Measurements from ENCODE around the gene C16orf95. TPM values are rescaled to one million over a fixed set of nuclear protein-coding genes. Genes with fewer than 3 reads are reported as not detected.

C16orf95 gene
- total RNA-seq, 2 donors from 2014 or later = 2.7 TPM; not detected in 1

GRCh38 chr16:87297407-87297806, 19.8 kb downstream of the C16orf95 start:
- H3K4me3 ChIP-seq = no peak overlapping the region
- no peak overlapping the region for H3K27ac ChIP-seq
- H3K36me3 ChIP-seq = no peaks in the 10 kb centered on the region
- no peaks in the 10 kb centered on the region for H3K9me3 ChIP-seq
- ATAC-seq (ENCODE audit: insufficient number of reproducible peaks, low FRiP score, low read depth) (no peak), DNase-seq (ENCODE audit: low spot score) (no peak)
- no peak for TF ChIP-seq CTCF (IDR thresholded peaks at IDR 0.05)
- H3K27me3 ChIP-seq (replicated peaks; ENCODE audit: insufficient read depth) = no peaks in the 10 kb centered on the region
- H3K4me1 ChIP-seq (ENCODE audit: control insufficient read depth in 1 of 2, low read depth in 2 of 2) = peaks cover 0 to 4% of the 10 kb centered on the region in 2 donors

GRCh38 chr16:87295661-87296531, 21.3 kb downstream of the C16orf95 start:
- Histone ChIP-seq H3K9me3 (no peaks in the 10 kb centered on the region), H3K27me3 (replicated peaks; ENCODE audit: insufficient read depth) (no peaks in the 10 kb centered on the region), H3K4me1 (ENCODE audit: control insufficient read depth in 1 of 2, low read depth in 2 of 2) (peaks cover 0 to 4% of the 10 kb centered on the region in 2 donors), H3K27ac (no peak overlapping the region), H3K4me3 (no peak overlapping the region), H3K36me3 (no peaks in the 10 kb centered on the region)
- no peak for TF ChIP-seq CTCF (IDR thresholded peaks at IDR 0.05)
- ATAC-seq (ENCODE audit: insufficient number of reproducible peaks, low FRiP score, low read depth) (no peak), DNase-seq (ENCODE audit: low spot score) (no peak)

- DNase-seq (ENCODE audit: low spot score) = no peak
- H3K36me3 ChIP-seq = no peaks in the 10 kb centered on the region
- H3K27me3 ChIP-seq (replicated peaks; ENCODE audit: insufficient read depth) = no peaks in the 10 kb centered on the region
- no peak for ATAC-seq (ENCODE audit: insufficient number of reproducible peaks, low FRiP score, low read depth)
- no peak for TF ChIP-seq CTCF (IDR thresholded peaks at IDR 0.05)
- H3K4me3 ChIP-seq = no peak overlapping the region
- H3K27ac ChIP-seq = no peak overlapping the region
- H3K4me1 ChIP-seq (ENCODE audit: control insufficient read depth in 1 of 2, low read depth in 2 of 2) = peaks cover 0 to 4% of the 10 kb centered on the region in 2 donors
- no peaks in the 10 kb centered on the region for H3K9me3 ChIP-seq
These were observed 21.9 kb downstream of the C16orf95 start for GRCh38 chr16:87295259-87295658.

GRCh38 chr16:87293990-87294389, 23.2 kb downstream of the C16orf95 start:
- H3K9me3 ChIP-seq = no peaks in the 10 kb centered on the region
- H3K36me3 ChIP-seq = no peaks in the 10 kb centered on the region
- peaks cover 0 to 4% of the 10 kb centered on the region in 2 donors for H3K4me1 ChIP-seq (ENCODE audit: control insufficient read depth in 1 of 2, low read depth in 2 of 2)
- DNase-seq (ENCODE audit: low spot score) = no peak
- no peak overlapping the region for H3K4me3 ChIP-seq
- TF ChIP-seq CTCF (IDR thresholded peaks at IDR 0.05) = no peak
- no peak overlapping the region for H3K27ac ChIP-seq
- no peaks in the 10 kb centered on the region for H3K27me3 ChIP-seq (replicated peaks; ENCODE audit: insufficient read depth)
- no peak for ATAC-seq (ENCODE audit: insufficient number of reproducible peaks, low FRiP score, low read depth)

- no peaks in the 10 kb centered on the region for H3K4me1 ChIP-seq (ENCODE audit: control insufficient read depth in 1 of 2, low read depth in 2 of 2)
- no peak for TF ChIP-seq CTCF (IDR thresholded peaks at IDR 0.05)
- DNase-seq (ENCODE audit: low spot score) (no peak), ATAC-seq (ENCODE audit: insufficient number of reproducible peaks, low FRiP score, low read depth) (no peak)
- H3K4me3 ChIP-seq = no peak overlapping the region
- H3K36me3 ChIP-seq = no peaks in the 10 kb centered on the region
- no peak overlapping the region for H3K27ac ChIP-seq
- no peaks in the 10 kb centered on the region for H3K27me3 ChIP-seq (replicated peaks; ENCODE audit: insufficient read depth)
- no peaks in the 10 kb centered on the region for H3K9me3 ChIP-seq
These were observed 25.2 kb downstream of the C16orf95 start for GRCh38 chr16:87291944-87292343.
